ENCODE measurements around the gene DOK1.
"Not testable (repeated sequence)": the region's sequence is repeated elsewhere in the genome, so short reads cannot be mapped to it uniquely, and the experiment has no call there.

The DOK1 gene

DNA sequence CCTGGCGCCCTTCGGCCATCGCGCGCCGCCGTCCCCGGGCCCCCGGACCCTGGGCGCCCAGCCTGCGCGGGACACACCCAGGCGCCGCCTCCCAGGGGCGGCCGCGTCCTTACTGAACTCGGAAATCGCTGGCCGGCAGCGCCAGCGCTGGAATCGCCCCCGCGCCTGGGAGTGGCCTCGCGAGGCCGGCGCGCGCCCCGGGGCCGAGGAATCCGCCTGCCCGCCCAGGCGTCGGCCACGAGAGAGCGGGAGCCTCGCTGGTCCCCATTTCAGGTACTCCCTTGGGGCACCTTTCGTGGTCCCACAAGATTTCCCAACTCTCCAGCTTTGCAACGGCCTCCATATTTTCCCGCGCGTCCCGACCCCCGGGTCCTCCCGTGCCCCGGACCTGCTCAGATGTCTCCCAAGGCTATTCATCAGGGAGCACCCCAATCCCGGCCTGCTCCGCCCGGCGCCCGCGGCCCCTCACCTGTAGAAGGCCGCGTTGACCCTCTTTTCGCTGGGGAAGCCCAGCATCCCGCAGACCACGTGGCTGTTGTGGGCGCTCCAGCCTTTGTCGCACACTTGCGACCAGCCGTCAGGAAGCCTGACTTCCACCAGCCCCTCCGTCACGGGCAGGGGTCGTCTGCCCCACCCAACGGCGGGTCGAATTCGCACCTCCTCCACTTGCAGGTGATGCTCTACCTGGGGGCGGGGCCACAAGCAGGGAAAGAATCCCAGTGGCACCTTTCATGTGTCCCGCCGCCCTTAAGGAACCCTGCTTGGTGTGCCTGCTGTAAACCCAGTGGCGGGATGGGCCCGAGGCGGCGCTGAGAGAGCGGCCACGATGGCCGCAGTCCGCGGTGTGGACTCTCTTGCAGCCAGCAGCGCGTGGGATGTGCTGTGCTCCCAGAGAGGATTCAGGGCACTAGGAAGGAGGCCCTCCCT lies 5.4 kb upstream of the DOK1 start:
- no peak for DNase-seq

DNA sequence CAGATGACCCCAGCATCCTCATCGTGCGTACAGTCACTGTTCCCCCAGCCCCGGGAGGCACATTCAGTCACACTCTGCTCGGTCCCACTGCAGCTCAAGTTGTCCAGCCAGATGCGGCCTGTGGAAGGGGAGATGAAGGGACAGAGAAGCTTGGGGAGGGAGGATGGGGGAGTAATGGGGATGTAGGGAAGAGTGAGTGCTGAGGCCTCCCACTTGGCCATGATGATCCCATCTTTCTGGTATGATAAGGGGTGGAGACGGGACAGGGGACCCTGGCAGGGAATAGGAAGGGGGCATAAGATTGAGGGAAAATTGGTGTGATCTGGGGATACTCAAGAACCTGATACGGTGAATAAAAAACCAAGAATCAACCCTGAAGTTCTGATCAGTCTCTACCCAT lies 4.3 kb upstream of the DOK1 start:
- DNase-seq = no peak

DNA sequence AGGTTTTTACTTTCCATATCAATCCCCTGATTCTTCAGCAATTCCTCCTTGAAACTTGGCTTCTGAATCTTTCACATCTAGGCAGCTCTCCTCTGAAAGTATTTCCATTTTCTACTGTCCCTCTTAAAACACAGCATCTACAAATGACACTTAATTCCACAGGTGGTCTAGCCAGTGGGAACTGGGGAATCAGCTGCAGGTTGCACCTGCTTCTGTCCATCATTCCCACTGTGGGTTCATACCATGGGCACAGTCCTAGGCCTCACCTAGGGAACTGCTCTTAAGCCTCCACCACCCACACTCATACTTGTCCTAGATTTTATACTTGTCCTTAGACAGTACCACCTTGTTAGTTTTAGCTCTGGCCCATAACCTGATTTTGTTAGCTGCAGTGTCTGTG lies 3.0 kb upstream of the DOK1 start:
- no peak for DNase-seq

DNA sequence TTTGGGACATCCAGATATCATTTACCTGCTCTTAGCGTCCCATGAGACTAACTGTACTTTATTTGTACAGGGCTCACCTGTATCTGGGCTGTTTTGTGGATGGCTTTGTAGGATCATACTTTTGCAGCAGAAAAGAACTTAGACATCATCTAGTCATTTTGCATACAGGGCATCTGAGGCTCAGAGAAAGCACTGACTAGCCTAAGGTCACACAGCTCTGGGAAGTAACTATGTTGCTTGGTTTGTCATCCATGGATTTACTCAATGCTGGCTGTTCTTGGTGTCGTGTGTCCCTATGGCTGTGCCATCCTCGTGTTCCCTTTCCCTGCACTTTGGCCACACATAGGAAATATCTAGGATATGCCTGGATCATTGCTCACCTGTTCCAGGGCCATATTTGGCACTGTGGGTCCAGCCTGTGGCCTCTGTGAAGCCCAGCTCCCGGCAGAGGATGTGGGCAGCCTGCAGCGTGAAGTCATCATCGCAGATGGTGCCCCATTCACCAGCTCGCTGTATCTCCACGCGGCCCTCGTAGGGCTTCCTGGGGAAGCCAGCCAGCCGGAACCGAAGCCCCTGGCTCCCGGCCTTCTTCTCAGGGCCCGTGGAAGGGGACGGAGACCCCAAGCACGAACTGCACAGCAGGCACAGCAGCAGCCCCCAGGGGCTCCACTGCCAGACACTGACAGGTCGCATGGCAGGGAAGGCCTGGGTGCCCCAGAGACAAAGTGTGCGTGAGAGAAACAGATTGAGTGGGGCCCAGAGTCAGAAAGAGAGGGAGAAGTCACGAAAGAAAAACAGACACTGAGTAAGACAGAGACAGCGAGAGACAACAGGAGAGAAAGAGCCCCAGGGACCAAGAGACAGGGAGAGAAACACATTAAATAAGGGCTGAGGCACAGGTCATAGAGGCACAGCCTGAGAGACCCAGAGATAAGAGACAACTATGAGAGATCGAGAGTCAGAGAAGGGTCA lies 2.3 kb upstream of the DOK1 start:
- DNase-seq = no peak

DNA sequence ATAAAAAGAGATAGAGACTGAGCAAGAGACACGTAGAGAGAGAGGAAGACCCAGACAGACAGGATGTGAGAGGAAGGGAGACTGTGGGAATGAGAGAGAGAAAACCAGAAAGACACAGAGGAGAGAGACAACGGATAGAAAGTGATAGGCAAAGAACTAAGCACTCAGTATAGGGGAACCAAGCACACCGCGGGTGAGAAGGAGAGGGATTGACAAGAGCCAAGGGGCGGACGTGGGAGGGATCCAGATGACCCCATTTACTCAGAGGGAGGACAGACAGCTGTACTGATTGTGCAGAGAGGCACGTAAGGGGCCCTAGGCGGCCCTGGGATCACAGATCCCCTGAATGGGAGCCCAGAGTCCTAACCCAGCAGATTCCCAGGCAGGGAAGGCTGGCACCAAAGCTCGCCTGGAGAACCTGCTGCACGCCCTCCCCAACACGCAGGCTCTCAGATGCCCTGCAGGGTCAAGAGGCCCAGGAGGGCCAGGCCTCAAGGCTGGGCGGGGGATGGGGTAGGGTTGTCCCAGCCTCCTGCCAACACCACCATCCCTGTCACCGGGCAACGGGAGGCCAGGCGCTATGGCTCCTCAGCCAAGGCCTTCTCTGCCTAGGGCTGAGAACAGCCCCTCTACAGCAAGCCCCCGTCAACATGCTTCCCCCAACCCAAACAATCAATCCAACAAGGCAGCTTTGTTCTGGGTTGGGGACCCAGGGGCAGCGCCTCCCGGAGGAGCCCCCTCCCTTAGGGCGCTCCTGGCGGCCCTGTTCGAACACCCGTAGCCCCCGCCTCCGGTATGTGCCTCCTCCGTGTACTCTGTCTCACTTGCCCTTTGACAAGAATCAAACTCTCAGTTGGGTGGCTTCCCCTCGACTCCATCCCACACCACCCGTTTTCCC lies 1.4 kb upstream of the DOK1 start:
- DNase-seq = no peak

DNA sequence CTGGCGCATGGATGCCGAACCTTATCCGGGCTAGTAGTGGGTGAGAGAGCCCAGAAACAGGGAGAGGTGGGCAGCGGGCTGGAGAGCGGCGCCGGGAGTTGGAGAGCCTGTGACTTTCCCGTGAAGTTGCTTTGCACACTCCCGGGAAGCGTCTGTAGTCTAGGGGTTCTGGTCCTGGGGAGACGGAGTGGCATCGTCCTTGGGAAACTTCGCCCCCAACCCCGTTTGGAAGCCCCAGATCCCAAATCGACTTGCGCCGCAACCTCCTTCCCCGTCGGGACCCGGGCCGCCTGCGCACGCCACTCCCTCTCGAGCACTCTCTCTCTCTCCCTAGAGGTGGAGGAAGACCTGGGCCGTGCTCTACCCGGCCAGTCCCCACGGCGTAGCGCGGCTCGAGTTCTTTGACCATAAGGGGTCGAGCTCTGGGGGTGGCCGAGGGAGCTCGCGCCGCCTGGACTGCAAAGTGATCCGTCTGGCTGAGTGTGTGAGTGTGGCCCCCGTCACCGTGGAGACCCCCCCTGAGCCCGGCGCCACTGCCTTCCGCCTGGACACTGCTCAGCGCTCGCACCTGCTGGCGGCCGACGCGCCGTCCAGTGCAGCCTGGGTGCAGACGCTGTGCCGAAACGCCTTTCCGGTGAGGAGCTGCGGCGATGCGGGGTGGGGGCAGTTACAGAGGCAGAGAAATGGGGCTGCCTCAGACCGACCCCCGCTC lies 456 bp downstream of the DOK1 start:
- peak; percentile 28 to 47 for DNase-seq

DNA sequence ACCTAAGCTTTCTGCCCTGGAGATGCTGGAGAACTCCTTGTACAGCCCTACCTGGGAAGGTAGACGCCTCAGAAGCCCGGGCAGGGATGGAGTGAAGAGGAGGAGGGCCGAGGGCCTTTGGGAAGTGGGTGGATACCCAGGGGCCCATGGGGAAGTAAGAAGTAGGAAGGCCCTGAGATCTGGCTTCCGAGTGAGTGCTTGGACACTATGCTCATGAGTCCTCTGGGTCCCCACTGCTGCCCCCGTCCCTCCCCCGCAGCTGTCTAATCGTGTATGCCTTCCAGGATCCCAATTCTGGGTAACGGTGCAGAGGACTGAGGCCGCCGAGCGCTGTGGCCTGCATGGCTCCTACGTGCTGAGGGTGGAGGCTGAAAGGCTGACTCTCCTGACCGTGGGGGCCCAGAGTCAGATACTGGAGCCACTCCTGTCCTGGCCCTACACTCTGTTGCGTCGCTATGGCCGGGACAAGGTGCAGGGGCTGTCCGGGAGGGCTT lies 1.1 kb downstream of the DOK1 start:
- DNase-seq = no peak

DNA sequence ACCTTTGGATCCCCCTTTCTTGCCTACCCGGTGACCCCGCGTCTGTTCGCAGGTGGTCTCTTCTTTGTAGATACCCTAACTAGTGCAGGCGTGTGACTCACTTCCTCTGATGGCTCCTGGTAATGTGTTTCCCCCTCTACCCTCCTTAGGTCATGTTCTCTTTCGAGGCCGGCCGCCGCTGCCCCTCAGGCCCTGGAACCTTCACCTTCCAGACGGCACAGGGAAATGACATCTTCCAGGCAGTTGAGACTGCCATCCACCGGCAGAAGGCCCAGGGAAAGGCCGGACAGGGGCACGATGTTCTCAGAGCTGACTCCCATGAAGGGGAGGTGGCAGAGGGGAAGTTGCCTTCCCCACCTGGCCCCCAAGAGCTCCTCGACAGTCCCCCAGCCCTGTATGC lies 1.6 kb downstream of the DOK1 start:
- DNase-seq = no peak

DNA sequence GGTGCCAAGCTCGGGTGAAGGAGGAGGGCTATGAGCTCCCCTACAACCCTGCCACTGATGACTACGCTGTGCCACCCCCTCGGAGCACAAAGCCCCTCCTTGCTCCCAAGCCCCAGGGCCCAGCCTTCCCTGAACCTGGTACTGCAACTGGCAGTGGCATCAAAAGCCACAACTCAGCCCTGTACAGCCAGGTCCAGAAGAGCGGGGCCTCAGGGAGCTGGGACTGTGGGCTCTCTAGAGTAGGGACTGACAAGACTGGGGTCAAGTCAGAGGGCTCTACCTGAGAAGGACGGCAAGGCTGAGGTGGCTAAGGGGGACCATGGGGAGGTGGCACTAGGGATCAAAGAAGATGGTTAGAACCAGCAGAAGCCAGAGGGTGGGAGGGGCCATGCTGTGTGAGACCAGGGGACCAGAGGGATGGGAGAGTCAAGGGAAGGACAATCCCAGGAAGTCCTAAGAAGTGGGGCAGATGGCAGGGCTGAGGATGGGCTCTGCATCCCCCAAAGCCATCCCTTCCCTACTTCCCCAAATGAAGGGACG lies 2.4 kb downstream of the DOK1 start:
- DNase-seq = no peak

DNA sequence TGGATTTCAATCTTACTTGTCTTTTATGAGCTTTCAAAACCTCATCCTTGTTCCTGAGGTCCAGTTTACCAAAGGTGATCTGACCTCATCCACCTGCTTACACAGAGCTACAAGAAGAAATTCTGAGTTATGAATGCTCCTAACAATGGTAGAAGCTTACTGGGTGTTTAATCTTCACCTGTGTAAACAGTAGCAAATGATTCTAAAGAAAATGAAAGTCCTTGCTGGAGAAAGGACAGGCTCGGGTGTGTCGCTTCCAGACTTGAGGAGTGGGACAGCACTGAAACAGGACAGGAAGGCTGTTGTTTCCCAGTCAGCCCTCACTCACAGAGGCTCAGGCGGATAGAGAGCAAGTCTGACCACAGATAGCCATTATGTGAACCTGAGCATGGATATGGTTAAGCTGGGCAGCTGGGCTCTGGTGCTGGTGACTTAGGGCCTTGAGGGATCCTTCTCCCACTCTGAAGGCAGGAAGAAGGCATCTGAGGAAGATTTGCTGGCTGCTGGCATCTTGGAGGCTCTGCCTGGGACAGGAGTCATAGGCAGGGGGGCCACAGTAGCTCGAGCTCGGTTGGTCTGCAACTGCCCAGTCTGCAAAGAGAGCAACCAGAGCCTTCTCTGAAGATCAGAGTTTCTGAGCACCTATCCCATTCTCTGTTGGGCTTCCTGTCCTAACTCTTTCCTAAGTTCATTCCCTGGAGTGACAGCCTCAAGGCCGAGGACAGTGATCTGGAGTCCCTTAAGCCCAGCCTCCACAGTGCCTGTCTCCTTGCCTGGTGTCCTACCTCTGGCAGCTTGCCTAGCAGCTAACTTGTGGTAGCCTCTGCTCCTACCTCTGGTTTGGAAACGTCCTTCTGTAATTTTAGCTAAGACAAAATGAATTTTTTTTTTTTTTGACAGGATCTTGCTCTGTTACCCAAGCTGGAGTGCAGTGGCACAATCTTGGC lies 4.0 kb downstream of the DOK1 start:
- DNase-seq = no peak

DNA sequence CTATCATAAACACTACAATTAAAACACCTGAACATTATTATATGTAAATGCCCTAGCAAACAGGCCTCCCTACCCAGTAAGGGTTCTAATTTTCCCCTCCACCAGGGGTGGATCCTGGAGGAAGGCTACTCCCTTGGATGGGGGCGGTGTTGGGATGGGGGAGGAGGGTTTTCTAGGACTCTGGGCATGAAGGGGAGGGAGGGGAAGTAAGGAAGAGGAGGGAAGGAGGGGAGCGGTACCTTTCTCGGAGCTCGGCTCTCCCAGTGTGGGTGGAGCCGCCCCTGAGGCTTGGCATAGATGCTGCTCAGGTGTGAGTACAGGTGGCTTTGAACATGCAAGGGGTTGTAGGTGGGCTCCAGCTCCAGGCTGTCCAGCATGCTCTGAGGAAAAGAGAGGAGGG lies 5.4 kb downstream of the DOK1 start:
- DNase-seq = no peak

DNA sequence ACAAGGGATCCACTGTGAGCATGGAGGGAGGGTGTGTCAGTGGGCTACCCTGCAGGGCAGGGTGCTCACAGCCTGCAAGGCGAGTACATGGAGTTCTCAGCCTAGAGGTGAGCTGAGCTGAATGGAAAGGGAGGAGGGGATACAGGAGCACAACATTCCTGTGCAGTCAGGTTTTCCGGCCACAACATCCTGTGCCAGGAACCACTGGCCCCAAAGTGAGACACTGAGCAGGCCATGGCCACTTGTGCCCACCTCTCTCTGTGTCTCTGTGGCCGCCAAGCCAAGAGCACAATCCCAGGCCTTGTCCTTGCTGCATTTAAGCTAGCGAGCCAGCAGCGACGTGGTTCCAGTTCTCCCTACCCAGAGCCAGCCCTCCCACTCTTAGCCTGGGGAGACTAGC lies 6.1 kb downstream of the DOK1 start:
- no peak for DNase-seq

DNA sequence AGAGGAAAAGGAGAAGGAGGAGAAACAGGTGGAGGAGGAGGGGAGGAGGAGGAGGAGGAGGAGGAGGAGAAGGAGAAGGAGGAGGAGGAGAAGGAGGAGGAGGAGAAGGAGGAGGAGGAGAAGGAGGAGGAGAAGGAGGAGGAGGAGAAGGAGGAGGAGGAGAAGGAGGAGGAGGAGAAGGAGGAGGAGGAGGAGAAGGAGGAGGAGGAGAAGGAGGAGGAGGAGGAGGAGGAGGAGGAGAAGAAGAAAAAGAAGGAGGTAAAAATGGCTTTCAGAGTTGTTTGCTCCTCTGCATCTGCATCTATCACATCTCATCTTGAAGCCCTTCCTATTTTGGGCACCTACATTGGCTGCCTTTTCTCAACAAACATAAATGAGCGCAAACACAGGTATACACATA lies 6.5 kb downstream of the DOK1 start:
- DNase-seq = not testable (repeated sequence)

DNA sequence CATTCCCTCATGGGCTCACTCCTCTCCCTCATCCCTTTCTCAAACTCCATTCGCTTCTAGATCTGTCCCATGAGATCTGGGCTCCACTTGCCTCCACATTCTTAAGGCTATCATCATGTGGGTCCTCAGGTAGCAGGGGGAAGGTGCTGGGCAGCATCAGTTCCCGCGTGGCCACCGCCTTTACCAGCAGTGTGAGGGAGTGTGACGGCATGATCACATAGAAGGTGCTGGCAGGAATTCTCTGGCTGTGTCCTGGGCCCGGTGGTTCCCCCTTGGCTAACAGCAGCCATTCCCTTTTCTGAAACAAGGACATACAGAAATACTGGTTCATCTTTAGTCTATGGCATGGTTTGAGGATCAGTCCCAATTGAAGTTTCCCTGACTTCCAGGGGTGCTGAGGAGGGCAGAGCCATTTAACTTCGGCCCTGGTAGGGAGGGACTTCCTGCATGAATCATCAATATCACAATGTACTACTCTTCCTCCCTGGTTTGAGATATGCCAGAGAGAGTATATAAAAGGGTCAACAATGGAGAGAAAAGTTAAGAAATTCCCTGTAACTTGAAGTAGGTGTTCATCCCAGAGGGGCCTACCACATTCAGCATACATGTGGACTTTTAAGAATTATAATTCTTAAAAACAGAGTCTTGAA lies 7.7 kb downstream of the DOK1 start:
- no peak for DNase-seq

DNA sequence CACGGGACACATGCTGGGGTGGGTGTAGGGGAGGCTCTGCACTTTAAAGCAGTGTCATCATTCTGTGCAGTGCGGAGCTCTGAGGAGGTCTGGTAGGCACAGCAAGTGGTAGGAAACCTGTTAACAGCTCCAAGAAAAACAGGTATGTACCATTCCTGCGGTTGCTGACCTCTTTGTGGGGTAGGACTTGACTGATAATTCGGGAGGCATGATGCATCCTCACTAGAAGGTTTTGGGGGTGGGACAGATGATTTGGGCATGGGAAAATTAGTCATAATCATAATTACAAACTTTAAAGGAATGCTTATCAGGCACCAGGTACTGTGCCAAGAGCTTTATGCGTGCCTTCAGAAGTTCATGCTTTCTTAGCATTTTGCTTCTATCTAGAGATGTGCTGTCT lies 9.7 kb downstream of the DOK1 start:
- no peak for DNase-seq

DNA sequence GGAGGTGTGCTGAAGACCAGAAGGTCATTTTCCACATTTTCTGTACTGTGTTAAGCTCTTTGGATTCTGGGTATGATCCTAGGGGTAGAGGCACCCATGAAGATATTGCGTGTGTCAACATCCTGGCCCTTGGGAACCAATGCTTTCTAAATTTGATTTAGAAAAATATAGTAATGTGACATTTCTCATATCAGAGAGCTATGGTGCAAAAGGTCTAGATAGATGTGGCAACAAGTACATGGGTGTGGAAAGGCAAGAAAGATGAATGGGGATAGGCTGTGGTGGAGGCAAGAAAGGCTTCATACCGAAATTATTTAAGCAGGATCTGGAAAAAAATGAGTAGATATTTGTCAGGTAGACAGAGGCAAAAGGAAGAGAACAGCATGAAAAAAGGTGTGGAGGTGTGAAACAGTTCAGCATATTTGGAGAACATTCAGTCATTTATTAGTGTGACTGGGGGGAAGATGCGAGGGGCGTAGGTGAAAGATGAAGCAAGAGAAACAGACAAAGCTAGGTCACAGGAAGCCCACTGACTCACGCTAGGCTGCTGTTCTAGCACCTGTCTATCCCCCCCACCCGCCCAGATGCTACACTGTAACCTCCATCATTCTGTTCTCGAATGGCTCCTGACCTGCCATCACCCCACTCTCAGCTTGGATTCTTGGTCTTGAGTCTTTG lies 11.7 kb downstream of the DOK1 start:
- no peak for DNase-seq

DNA sequence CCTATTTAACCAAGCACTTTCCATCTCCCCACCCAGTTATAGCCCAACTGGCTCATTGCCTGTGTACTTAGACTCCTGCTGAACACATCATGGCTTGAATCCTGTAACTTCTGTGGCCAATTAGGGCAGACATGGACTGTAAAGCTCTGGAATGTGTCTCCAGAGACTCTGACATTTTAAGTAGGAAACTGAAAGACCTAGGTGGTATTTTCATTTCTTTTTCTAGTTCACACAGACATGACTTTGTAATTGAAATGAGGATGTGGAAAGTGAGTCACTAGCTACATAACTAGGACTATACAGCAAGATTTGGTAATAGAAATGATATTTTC lies 12.2 kb downstream of the DOK1 start:
- no peak for DNase-seq

DNA sequence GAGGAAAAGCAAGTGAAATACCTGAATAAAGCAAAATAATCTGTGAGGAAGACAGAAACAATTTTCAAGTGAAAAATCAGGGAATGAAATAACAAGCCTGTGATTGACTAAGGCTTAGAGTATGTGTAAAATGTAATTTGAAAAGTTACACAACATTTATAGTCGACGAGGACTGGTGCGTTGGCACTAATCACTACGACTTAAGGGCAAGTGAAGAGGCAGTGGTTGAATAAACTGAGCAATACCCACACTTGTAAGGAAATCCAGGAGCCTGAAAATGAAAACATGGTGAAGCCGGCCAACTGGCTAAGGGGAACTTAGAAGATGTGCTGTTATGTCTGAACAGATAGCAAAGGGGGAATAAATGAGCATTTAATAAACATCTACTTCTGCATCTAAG lies 13.4 kb downstream of the DOK1 start:
- no peak for DNase-seq

DNA sequence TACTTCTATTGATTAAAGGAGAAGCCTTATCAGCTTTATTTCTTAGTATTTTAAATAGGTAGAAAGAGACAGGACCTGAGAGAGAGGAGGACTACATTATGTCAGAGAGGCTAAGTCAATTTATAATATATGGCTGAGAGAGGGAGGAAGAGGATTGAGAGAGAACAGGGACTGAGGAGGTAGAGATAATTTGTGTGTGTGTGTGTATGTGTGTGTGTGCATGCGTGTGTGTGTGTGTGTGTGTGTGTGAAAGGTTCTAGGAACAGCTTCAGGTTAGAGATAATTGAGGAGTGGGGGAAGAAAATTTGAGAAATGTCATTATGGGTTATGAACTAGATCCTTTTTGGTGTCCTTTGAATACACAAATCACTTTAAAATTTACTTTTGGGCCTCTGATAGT lies 15.2 kb downstream of the DOK1 start:
- no peak for DNase-seq

All from activated CD4-positive, alpha-beta T cell treated with anti-CD3 and anti-CD28 coated beads for 4 hours (primary cell).